Activated T-cell treated with anti-CD3 and anti-CD28 coated beads, Interleukin-2, amount 50 U/mL, for 4 hours (primary cell): ENCODE measurements around the gene MACROD2. TPM values are rescaled to one million over a fixed set of nuclear protein-coding genes. Genes with fewer than 3 reads are reported as not detected.
"Not testable (repeated sequence)": the region's sequence is repeated elsewhere in the genome, so short reads cannot be mapped to it uniquely, and the experiment has no call there.

ENCODE experiments used
- ATAC-seq, 2 donors: fragments of 200-7000 bp; cut with Tn5 transposase; one replicate each; pipeline ENCODE4 v1.10.0; 2021
- DNase-seq: peaks from one replicate; pipeline ENCODE4 v3.0.0-alpha.2; 2020
- H3K27me3 Mint-ChIP-seq: one replicate; pipeline ENCODE4 v1.8.0; 2021; ENCODE audit warnings: low read depth, mixed read lengths
- H3K36me3 Mint-ChIP-seq: one replicate; pipeline ENCODE4 v1.8.0; 2022; ENCODE audit warnings: mixed read lengths; ENCODE audit not compliant: insufficient read depth
- H3K4me1 Mint-ChIP-seq: one replicate; pipeline ENCODE4 v1.8.0; 2021; ENCODE audit warnings: low read depth, mixed read lengths
- H3K4me3 Mint-ChIP-seq: one replicate; pipeline ENCODE4 v1.8.0; 2021; ENCODE audit warnings: mild to moderate bottlenecking, moderate library complexity, mixed read lengths
- H3K9me3 Mint-ChIP-seq: one replicate; pipeline ENCODE4 v1.8.0; 2021; ENCODE audit warnings: mixed read lengths
- total RNA-seq, 3 donors: library from RNA; stranded (reverse); gene quantifications; one replicate each; pipeline ENCODE4 v1.2.1, GENCODE V29; 2021

MACROD2 gene
- total RNA-seq, 3 donors from 2014 or later, result 0.10 TPM; not detected in 2

DNA sequence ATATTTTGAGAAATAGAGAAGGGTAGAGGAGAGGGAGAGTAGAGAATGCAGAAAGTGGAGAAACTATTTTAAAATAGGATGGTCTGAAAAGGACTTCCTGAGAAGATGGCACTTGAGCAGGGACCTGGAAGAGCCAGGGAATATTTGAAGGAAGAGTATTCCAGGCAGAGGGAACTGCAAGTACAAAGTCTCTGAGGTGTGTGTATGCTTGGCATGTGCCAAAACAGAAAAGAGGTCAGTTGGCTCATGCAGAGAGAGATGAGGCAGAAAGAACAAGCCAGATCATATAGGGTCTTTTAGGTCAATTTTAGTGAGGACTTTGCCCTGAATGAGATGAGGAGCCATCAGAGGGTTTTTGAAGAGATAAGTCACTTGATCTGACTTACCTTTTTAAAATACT, 196.2 kb downstream of the MACROD2 start:
- no peaks in the 10 kb centered on the region for H3K27me3 Mint-ChIP-seq
- DNase-seq, result no peak
- no peak overlapping the region for H3K4me3 Mint-ChIP-seq
- no peaks in the 10 kb centered on the region for H3K4me1 Mint-ChIP-seq
- no peaks in the 10 kb centered on the region for H3K36me3 Mint-ChIP-seq
- peaks cover 3% of the 10 kb centered on the region for H3K9me3 Mint-ChIP-seq
- no peak for ATAC-seq

DNA sequence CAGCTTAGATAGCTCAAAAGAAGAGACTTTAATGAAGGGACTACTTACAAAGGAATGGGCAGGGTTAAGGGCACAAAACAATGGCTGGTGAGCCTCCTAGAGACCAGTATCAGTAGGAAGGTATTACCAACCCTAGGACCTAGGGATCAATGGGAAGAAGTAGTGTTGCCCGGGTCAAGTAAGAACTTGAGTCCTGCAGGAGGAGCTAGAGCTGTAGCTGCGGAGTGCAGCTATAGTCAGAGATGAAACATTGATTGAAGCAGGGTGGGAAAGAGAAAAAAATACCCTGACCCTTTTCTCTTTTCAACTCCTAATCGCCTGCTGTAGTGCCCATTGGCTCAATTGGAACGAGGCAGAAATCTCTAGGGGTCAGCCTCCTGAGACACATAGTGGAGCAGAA, 198.1 kb downstream of the MACROD2 start:
- Mint-ChIP-seq H3K4me3 (no peak overlapping the region), H3K4me1 (no peaks in the 10 kb centered on the region), H3K27me3 (no peaks in the 10 kb centered on the region), H3K36me3 (no peaks in the 10 kb centered on the region), H3K9me3 (peaks cover 3% of the 10 kb centered on the region)
- DNase-seq, result no peak
- no peak for ATAC-seq

DNA sequence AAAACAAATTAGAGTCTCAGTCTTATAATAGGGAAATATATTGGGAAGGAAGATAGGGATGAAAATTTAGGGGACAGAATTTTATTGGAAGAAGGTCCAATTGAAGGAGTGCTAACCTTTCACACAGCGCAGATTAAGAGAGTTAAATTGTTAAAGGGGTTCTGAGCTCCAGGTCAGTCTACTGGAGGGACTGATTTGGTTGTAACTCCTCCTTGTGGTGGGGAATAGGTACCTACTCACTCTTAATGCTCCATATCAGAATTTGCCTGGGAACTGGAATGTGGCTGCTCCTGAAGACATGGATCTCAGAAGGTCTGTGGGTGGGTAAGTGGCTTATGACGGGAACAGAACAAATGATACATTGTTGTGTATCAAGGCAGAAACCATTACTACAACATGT, 198.6 kb downstream of the MACROD2 start:
- Mint-ChIP-seq H3K27me3 (no peaks in the 10 kb centered on the region), H3K9me3 (peaks cover 7% of the 10 kb centered on the region), H3K4me1 (no peaks in the 10 kb centered on the region), H3K4me3 (no peak overlapping the region), H3K36me3 (no peaks in the 10 kb centered on the region)
- no peak for DNase-seq
- ATAC-seq, result no peak

DNA sequence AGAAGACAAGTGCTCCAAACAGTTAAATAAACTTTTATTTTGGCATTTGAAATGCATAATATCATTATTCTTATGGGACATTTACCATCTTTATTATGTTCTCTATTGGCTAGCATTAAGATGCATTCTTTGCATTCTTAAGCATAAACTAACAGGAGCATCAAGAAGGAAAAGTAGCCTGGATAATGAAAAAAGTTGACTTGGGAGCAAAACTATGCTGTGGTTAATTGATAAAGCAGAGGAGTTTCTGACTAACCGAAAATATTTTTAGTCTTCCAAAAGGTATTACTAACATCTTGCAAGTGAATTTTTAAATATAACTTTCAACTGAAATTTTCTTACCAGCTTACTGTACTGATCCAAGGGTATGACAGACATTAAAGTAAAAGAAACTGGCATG, 201.8 kb downstream of the MACROD2 start:
- Mint-ChIP-seq H3K9me3 (peaks cover 8% of the 10 kb centered on the region), H3K4me3 (no peak overlapping the region), H3K27me3 (no peaks in the 10 kb centered on the region), H3K36me3 (no peaks in the 10 kb centered on the region), H3K4me1 (no peaks in the 10 kb centered on the region)
- ATAC-seq (no peak), DNase-seq (no peak)

DNA sequence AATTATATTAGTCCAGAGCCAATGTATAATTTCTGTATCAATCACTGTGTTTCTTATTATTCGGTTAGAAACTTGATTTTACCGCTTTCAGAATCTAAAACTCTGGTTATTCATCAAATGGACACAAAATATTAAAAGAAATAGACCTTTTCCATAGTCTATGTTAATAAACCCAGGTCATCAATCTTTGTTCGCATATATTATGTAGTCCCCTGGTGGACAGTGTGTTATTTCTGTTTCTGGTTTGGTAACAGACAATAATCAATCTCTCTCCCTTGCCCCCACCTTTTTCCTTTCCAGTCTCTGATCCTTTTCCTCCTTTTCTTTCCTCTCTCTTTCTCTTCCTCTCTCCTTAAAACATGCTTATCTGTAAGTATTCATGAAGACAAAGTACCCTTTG, 203.1 kb downstream of the MACROD2 start:
- H3K4me1 Mint-ChIP-seq, result no peaks in the 10 kb centered on the region
- H3K4me3 Mint-ChIP-seq, result no peak overlapping the region
- DNase-seq (no peak), ATAC-seq (no peak)
- H3K9me3 Mint-ChIP-seq, result peaks cover 6% of the 10 kb centered on the region
- H3K36me3 Mint-ChIP-seq, result no peaks in the 10 kb centered on the region
- no peaks in the 10 kb centered on the region for H3K27me3 Mint-ChIP-seq

DNA sequence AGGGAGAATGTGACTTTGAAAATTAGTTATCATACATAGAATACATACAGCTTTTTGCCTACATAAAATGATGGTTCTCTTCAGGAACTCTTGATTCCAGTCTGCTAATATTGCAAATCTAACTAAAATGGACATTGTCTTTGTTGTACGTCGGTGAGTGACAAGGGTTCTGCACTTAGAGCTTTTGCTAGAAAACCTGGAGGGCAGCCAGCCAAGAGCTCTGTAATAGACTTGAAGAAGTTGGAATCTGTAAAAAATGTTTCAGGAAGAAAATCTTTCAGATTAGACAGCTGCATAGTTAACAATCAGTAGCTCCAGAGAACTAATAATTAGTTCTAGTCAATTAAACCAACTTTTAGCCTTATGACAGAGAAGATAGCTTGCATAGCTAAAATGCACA, 203.8 kb downstream of the MACROD2 start:
- peaks cover 6% of the 10 kb centered on the region for H3K9me3 Mint-ChIP-seq

DNA sequence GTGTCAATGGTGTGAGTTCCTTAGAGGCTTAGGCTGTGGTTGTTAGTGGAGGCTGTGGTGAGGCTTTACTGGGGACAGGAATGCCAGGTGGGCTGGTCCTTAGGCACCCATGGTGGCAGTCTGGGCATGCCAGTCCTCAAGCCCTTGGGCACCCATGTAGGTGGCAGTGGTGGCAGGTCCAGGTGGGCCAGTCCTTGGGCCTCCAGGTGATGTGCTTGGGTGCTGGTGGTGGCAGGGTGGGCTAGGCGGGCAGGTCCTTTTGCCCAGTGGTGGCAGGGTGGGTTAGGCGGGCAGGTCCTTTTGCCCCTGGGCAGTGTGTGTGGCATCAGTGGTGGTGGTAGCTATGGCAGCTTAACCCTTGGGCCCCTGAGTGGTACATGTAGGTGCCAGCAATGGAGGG, 208.3 kb downstream of the MACROD2 start:
- Mint-ChIP-seq H3K4me1 (no peaks in the 10 kb centered on the region), H3K36me3 (no peaks in the 10 kb centered on the region), H3K9me3 (peaks cover 7% of the 10 kb centered on the region), H3K27me3 (no peaks in the 10 kb centered on the region), H3K4me3 (no peak overlapping the region)
- ATAC-seq, result no peak
- DNase-seq, result no peak

More for the DNA sequence above, 203.8 kb downstream of the MACROD2 start:
- DNase-seq (no peak), ATAC-seq (no peak)
- H3K4me3 Mint-ChIP-seq, result no peak overlapping the region
- no peaks in the 10 kb centered on the region for H3K36me3 Mint-ChIP-seq
- H3K4me1 Mint-ChIP-seq, result no peaks in the 10 kb centered on the region
- H3K27me3 Mint-ChIP-seq, result no peaks in the 10 kb centered on the region

DNA sequence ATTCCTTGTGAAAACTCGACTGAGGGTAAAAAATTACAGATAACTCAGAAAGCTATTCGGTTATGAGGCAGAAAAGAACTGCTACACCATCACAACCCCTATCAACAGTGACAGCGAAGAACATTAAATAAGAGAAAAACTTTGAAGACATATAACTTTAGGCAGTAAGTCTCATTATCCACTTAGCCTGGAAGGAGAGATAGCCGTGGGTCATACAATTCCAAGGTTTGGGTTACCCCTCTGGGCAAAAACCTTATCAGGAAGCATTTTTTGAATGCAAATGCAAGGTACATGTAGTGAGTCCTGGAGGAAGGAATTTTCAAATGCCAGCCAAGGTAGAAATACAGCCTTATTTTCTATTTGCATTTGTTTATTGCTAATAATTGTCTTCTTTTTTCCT, 212.3 kb downstream of the MACROD2 start:
- Mint-ChIP-seq H3K27me3 (no peaks in the 10 kb centered on the region), H3K4me3 (no peak overlapping the region), H3K9me3 (peaks cover 3% of the 10 kb centered on the region), H3K36me3 (no peaks in the 10 kb centered on the region), H3K4me1 (no peaks in the 10 kb centered on the region)
- ATAC-seq (no peak), DNase-seq (no peak)

DNA sequence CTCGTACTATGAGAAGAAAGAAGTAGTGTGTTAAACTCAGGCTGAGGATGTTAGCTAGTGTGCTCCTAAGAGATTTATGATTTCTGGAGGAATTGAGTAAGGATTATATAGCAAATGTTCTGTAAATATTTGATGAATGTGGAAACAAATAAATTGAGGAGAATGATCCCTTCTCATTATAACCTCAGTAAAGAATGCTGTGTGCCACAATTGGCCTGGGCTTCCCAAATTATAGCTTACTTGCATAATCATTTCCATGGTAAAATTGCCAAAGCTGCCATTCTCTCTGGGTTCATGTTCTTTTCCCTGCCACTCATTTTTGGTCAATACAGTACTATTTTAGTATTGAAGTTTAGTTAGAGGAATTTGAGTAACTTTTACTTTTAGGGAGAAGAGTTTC, 213.6 kb downstream of the MACROD2 start:
- Mint-ChIP-seq H3K4me1 (no peaks in the 10 kb centered on the region), H3K4me3 (no peak overlapping the region), H3K36me3 (no peaks in the 10 kb centered on the region), H3K9me3 (peaks cover 3% of the 10 kb centered on the region), H3K27me3 (no peaks in the 10 kb centered on the region)
- no peak for ATAC-seq
- no peak for DNase-seq

DNA sequence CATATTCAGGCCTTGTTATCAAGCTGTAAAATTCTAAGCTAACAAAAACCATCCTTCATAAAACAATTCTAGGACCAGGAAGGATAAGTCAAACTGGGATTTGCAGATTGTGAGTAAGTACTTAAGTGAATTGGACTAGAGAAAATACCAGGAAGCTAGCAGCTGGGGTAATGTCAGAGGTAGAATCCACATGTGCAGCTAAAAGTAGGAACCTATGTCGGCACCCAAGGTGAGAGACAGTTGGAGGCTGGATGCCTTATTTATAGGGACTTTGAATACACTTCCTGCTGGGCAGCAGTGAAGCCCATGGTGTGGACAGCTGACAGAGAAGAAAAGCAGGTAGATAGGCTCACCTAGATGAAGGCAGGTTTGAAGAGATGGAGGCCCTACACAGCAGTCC, 214.8 kb downstream of the MACROD2 start:
- Mint-ChIP-seq H3K36me3 (no peaks in the 10 kb centered on the region), H3K4me1 (no peaks in the 10 kb centered on the region), H3K4me3 (no peak overlapping the region), H3K9me3 (peaks cover under 1% of the 10 kb centered on the region), H3K27me3 (no peaks in the 10 kb centered on the region)
- no peak for ATAC-seq
- no peak for DNase-seq

DNA sequence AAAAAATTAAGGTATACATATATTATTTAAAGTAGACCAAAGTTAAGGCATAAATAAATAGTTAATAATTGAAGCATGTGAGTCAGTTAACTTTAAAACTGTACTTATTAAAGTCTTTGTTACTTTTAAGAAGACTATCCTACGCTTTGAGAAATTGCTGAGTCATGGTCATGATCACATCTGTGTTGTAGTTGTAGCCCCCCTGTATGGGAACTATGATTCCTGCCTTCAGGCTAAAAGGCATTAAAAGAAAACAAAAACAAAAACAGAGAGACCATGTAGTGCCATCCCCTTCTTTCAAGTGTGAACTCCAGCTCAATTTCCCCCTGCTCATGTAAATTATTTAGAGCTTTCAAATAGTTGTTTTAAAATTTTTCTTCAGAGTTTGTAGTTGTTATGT, 218.7 kb downstream of the MACROD2 start:
- H3K4me1 Mint-ChIP-seq, result no peaks in the 10 kb centered on the region
- ATAC-seq, result no peak

DNA sequence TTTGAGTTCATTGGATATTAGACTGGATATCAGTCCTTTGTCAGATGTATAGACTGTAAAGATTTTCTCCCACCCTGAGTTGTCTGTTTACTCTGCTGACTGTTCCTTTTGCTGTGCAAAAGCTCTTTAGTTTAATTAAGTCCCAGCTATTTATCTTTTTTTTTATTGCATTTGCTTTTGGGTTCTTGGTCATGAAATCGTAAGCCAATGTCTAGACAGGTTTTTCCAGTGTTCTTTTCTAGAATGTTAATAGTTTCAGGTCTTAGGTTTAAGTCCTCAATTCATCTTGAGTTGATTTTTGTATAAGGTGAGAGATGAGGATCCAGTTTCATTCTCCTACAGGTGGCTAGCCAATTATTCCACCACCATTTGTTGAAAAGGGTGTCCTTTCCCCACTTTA, 220.6 kb downstream of the MACROD2 start:
- not testable (repeated sequence) for ATAC-seq, H3K27me3 Mint-ChIP-seq, H3K9me3 Mint-ChIP-seq, H3K36me3 Mint-ChIP-seq, H3K4me1 Mint-ChIP-seq, H3K4me3 Mint-ChIP-seq, DNase-seq

More for the DNA sequence above, 218.7 kb downstream of the MACROD2 start:
- H3K27me3 Mint-ChIP-seq, result no peaks in the 10 kb centered on the region
- no peak overlapping the region for H3K4me3 Mint-ChIP-seq
- no peak for DNase-seq
- peaks cover 4% of the 10 kb centered on the region for H3K9me3 Mint-ChIP-seq
- no peaks in the 10 kb centered on the region for H3K36me3 Mint-ChIP-seq

DNA sequence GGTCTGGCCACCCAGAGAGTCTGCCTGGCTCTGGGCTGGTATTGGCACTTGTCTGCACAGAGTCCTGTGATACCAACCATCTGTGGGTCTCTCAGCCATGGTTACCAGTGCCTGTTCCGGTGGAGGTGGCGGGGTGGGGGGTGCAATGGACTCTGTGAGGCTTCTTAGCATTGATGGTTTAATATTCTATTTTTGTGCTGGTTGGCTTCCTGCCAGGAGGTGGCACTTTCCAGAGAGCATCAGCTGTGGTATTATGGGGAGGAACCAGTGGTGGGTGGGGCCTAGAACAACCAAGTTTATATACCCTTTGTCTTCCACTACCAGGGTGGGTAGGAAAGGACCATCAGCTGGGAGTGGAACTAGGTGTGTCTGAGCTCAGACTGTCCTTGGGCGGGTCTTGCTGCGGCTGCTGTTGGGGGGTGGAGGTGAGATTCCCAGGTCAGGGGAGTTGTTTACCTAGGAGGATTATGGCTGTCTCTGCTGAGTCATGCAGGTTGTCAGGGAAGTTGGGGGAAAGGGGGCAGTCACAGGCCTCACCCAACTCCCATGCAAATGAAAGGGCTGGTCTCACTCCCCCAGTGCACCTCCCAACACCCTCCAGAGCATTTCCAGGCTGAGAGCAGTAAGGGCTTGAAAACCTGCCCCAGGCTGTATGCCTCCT, 224.6 kb downstream of the MACROD2 start:
- ATAC-seq (no peak), DNase-seq (no peak)
- no peaks in the 10 kb centered on the region for H3K36me3 Mint-ChIP-seq
- H3K27me3 Mint-ChIP-seq, result no peaks in the 10 kb centered on the region
- H3K9me3 Mint-ChIP-seq, result peaks cover 4% of the 10 kb centered on the region
- H3K4me1 Mint-ChIP-seq, result no peaks in the 10 kb centered on the region
- no peak overlapping the region for H3K4me3 Mint-ChIP-seq

DNA sequence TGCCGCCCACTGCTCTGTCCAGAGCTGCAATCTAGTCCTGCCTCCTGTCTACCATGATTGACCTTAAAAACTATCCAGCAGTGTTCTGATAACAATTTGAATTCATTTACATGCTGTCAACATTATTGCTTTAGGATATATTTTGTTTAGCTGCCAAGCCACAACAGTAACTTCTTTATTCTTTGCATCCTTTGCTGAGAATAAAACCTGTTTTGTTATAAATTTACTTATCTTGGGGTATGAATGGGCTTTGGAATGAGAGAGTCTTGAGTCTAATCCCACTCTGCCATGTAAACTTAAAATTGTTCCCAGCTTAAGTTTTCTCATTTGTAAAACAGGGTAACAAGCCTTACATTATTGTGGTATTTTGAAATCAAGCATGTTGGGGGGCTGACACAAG, 225.7 kb downstream of the MACROD2 start:
- DNase-seq, result no peak
- Mint-ChIP-seq H3K36me3 (no peaks in the 10 kb centered on the region), H3K4me3 (no peak overlapping the region)

DNA sequence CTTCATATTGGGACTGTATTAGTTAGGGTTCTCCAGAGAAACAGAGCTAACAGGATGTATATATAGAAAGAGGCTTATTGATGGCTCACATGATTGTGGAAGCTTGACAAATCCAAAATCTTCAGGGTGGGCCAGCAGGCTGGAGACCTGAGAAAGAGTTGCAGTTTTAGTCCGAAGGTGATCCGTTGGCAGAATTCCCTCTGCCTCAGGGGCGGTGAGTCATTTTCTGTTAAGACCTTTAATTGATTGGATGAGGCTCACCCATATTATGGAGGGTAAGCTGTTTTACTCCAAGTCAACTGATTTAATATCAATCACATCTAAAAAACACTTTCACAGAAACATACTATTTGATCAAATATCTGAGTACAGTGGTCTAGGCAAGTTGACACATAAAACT, 228.5 kb downstream of the MACROD2 start:
- H3K4me1 Mint-ChIP-seq, result no peaks in the 10 kb centered on the region
- H3K9me3 Mint-ChIP-seq, result no peaks in the 10 kb centered on the region
- no peak for DNase-seq

More for the DNA sequence above, 225.7 kb downstream of the MACROD2 start:
- no peak for ATAC-seq
- Mint-ChIP-seq H3K4me1 (no peaks in the 10 kb centered on the region), H3K9me3 (no peaks in the 10 kb centered on the region), H3K27me3 (no peaks in the 10 kb centered on the region)

More for the DNA sequence above, 228.5 kb downstream of the MACROD2 start:
- H3K4me3 Mint-ChIP-seq, result no peak overlapping the region
- no peaks in the 10 kb centered on the region for H3K36me3 Mint-ChIP-seq
- ATAC-seq, result no peak
- no peaks in the 10 kb centered on the region for H3K27me3 Mint-ChIP-seq
